OCI-LY7 (cell line): ENCODE results near the gene GGA2. TPM values are rescaled to one million over a fixed set of nuclear protein-coding genes. Genes with fewer than 3 reads are reported as not detected.

ENCODE experiments used
- BruUV-seq: library from RNA; stranded (reverse); fragments of 400-500 nt; replicated peaks from 2 replicates; lab custom pipeline; 2021; lab: Mats Ljungman, UMichigan
- CTCF ChIA-PET: fragments of 300-600 bp; sonication (Branson Sonifier 250); formaldehyde crosslinking; loops from one replicate; lab custom pipeline; 2022; ENCODE audit warnings: antibody characterized with exemption; ENCODE audit not compliant: unreplicated experiment; lab: Charles Lee
- POLR2A ChIA-PET: fragments of 300-600 bp; sonication (Branson Sonifier 250); formaldehyde crosslinking; loops from one replicate; lab custom pipeline; 2022; ENCODE audit warnings: antibody characterized with exemption; lab: Charles Lee
- DNase-seq: peaks from one replicate; pipeline ENCODE4 v3.0.0-alpha.2; 2015; ENCODE audit warnings: low spot score
- H2AFZ ChIP-seq: fragments of 200-600 bp; sonication (generic), shearing (Covaris generic); 2 replicates; pipeline ENCODE4 v1.6.1; 2014; ENCODE audit warnings: mild to moderate bottlenecking, antibody characterized with exemption, low read length, moderate library complexity
- H3K27ac ChIP-seq: fragments of 200-600 bp; sonication (generic); 2 replicates; pipeline ENCODE4 v1.5.1; 2014; ENCODE audit warnings: mixed run types, low read depth, mild to moderate bottlenecking, moderate library complexity, low read length, inconsistent platforms; ENCODE audit not compliant: poor library complexity, severe bottlenecking
- H3K36me3 ChIP-seq: fragments of 200-600 bp; sonication (generic); 2 replicates; pipeline ENCODE4 v1.6.1; 2014; ENCODE audit warnings: mild to moderate bottlenecking, antibody characterized with exemption, low read length, moderate library complexity, mixed read lengths; ENCODE audit not compliant: insufficient read depth
- H3K4me1 ChIP-seq: fragments of 200-600 bp; sonication (generic); 2 replicates; pipeline ENCODE4 v1.5.1; 2014; ENCODE audit warnings: mild to moderate bottlenecking, low read length; ENCODE audit not compliant: insufficient read depth, poor library complexity, severe bottlenecking
- H3K4me2 ChIP-seq: fragments of 200-600 bp; sonication (generic); 2 replicates; pipeline ENCODE4 v1.6.1; 2014; ENCODE audit warnings: mild to moderate bottlenecking, low read length
- H3K4me3 ChIP-seq: fragments of 200-600 bp; sonication (generic); 2 replicates; pipeline ENCODE4 v1.5.1; 2014; ENCODE audit warnings: mild to moderate bottlenecking, low read depth, low read length; ENCODE audit not compliant: poor library complexity, severe bottlenecking
- H3K79me2 ChIP-seq: fragments of 200-600 bp; sonication (generic); 2 replicates; pipeline ENCODE4 v1.6.1; 2016; ENCODE audit warnings: low read depth, mild to moderate bottlenecking, low read length, moderate library complexity, mixed read lengths; ENCODE audit not compliant: insufficient read depth
- H3K9me2 ChIP-seq: fragments of 200-600 bp; sonication (generic); 2 replicates; pipeline ENCODE4 v1.6.1; 2016; ENCODE audit warnings: mild to moderate bottlenecking, low read length, mixed read lengths; ENCODE audit not compliant: insufficient read depth
- H3K9me3 ChIP-seq: fragments of 200-600 bp; sonication (generic); 2 replicates; pipeline ENCODE4 v1.6.1; 2014; ENCODE audit warnings: mild to moderate bottlenecking, mixed run types, low read length, mixed read lengths
- H4K20me1 ChIP-seq: fragments of 200-600 bp; sonication (generic); 2 replicates; pipeline ENCODE4 v1.6.1; 2014; ENCODE audit warnings: mild to moderate bottlenecking, antibody characterized with exemption, low read length, moderate library complexity, mixed read lengths; ENCODE audit not compliant: insufficient read depth
- EZH2phosphoT487 ChIP-seq: fragments of 200-600 bp; sonication (generic); IDR thresholded peaks from 2 replicates; pipeline ENCODE4 v1.6.1; 2018; ENCODE audit warnings: low read depth, borderline replicate concordance, mild to moderate bottlenecking, mixed run types, antibody characterized with exemption, low read length, moderate library complexity, mixed read lengths
- intact Hi-C: fragments of 100-400 bp; cut with micrococcal nuclease; formaldehyde crosslinking; loops from one replicate; pipeline ENCODE4 v1.10.0; 2022; ENCODE audit not compliant: unreplicated experiment
- total RNA-seq, 2 experiments: library from RNA; depleted of rRNA in 1 of 2; stranded (reverse); fragments of >200 nt in 1 of 2; shearing (Covaris generic) in 1 of 2; gene quantifications; 2 replicates each; pipeline ENCODE4 v1.2.3, GENCODE V29; 2014 to 2022
- TF ChIP-seq, protein P1 (sequence below): fragments of 200-600 bp; sonication (generic); conservative IDR thresholded peaks from 2 replicates; pipeline ENCODE4 v1.5.1; 2014; ENCODE audit warnings: mild to moderate bottlenecking, antibody characterized with exemption, low read length, moderate library complexity, mixed read lengths

Gene GGA2
- total RNA-seq, 2 experiments from 2014 or later, result 213 to 580 TPM

DNA sequence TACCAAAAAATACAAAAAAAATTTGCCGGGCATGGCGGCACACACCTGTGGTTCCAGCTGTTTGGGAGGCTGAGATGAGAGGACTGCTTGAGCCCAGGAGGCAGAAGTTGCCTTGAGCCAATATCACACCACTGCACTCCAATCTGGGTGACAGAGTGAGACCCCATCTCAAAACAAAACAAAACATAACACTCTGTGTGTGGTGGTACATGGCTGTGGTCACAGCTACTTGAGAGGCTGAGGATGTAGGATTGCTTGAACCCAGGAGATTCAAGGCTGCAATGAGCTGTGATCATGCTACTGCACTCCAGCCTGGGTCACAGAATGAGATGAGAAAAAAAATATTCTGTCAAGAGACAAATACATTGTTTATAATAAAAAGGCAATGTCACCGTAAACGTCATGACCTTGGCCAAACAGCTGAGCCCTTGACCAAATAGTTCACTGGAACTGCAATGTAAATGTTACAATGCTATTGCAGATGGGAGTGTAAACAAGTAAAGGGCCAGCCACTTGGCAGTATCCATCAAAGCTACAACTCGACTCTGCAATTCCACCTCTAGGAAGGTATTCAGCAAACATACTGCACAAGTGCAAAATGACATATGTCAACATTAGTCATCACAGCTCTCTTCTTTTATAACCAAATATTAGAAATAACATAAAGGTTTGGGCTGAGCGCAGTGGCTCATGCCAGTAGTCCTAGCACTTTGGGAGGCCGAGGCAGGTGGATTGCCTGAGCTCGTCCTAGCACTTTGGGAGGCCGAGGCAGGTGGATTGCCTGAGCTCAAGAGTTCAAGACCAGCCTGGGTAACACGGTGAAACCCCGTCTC, 29.9 kb upstream of the GGA2 start:
- no peak overlapping the region for H3K4me3 ChIP-seq
- no peaks in the 10 kb centered on the region for H3K9me2 ChIP-seq
- H2AFZ ChIP-seq, result no peak overlapping the region
- POLR2A ChIA-PET, result interaction anchor here (0.6 kb wide), 3 partner anchors 15 to 100 kb away, joined by 3 to 6 read pairs (median 3); no protein-coding TSS in a partner anchor
- peaks cover 96% of the 10 kb centered on the region for H3K36me3 ChIP-seq
- no peak for DNase-seq
- TF ChIP-seq, protein P1, sequence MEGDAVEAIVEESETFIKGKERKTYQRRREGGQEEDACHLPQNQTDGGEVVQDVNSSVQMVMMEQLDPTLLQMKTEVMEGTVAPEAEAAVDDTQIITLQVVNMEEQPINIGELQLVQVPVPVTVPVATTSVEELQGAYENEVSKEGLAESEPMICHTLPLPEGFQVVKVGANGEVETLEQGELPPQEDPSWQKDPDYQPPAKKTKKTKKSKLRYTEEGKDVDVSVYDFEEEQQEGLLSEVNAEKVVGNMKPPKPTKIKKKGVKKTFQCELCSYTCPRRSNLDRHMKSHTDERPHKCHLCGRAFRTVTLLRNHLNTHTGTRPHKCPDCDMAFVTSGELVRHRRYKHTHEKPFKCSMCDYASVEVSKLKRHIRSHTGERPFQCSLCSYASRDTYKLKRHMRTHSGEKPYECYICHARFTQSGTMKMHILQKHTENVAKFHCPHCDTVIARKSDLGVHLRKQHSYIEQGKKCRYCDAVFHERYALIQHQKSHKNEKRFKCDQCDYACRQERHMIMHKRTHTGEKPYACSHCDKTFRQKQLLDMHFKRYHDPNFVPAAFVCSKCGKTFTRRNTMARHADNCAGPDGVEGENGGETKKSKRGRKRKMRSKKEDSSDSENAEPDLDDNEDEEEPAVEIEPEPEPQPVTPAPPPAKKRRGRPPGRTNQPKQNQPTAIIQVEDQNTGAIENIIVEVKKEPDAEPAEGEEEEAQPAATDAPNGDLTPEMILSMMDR, result no peak
- TF ChIP-seq EZH2phosphoT487, result no peak
- no peaks in the 10 kb centered on the region for H4K20me1 ChIP-seq
- no peak overlapping the region for H3K27ac ChIP-seq
- intact Hi-C loops, result no loop called here
- CTCF ChIA-PET, result no interaction called here
- no TSS peak for BruUV-seq
- H3K4me2 ChIP-seq, result no peak overlapping the region
- H3K9me3 ChIP-seq, result no peaks in the 10 kb centered on the region
- H3K4me1 ChIP-seq, result no peaks in the 10 kb centered on the region
- no peaks in the 10 kb centered on the region for H3K79me2 ChIP-seq

DNA sequence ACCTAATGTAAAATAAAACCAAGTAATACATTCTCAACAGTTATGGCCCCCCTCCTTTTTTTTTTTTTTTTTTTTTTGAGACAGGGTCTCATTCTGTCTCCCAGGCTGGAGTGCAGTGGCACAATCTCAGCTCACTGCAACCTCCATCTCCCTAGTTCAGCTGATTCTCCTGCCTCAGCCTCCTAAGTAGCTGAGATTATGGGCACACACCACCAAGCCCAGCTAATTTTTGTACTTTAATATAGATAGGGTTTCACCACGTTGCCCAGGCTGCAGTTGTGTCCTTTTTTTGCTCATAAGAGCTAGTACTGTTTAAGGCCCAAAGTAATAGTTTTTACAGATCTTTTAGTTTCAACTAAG, 28.6 kb upstream of the GGA2 start:
- no peak for DNase-seq
- Histone ChIP-seq H3K9me3 (no peaks in the 10 kb centered on the region), H3K4me2 (no peak overlapping the region), H3K36me3 (peaks cover 97% of the 10 kb centered on the region), H4K20me1 (no peaks in the 10 kb centered on the region), H2AFZ (no peak overlapping the region), H3K4me1 (no peaks in the 10 kb centered on the region), H3K79me2 (no peaks in the 10 kb centered on the region), H3K4me3 (no peak overlapping the region), H3K27ac (no peak overlapping the region), H3K9me2 (no peaks in the 10 kb centered on the region)
- ChIA-PET POLR2A (interaction anchor here (0.6 to 1.1 kb wide), 6 partner anchors 9 to 1387 kb away, joined by 3 to 4 read pairs (median 4); no protein-coding TSS in a partner anchor), CTCF (no interaction called here)
- intact Hi-C loops, result no loop called here
- no TSS peak for BruUV-seq
- TF ChIP-seq, protein P1, result no peak
- no peak for TF ChIP-seq EZH2phosphoT487

DNA sequence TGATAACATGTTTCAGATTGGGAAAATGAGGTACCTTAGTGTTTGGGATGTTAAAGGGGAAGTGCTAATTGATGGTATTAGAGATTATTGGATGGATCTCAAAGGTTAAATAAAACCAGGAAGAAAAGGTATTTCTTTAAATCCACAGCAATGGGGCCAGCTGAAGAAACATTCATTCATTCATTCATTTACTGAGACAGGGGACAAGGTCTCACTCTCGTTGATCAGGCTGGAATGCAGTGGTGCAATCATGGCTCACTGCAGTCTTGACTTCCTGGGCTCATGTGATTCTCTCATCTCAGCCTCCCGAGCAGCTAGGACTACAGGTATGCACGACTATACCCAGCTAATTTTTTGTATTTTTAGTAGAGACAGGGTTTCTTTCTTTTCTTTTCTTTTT, 27.1 kb upstream of the GGA2 start:
- no peak overlapping the region for H3K4me3 ChIP-seq
- intact Hi-C loops, result no loop called here
- H3K27ac ChIP-seq, result no peak overlapping the region
- TF ChIP-seq, protein P1, result no peak
- no peak for TF ChIP-seq EZH2phosphoT487
- H3K9me3 ChIP-seq, result no peaks in the 10 kb centered on the region
- no peaks in the 10 kb centered on the region for H3K9me2 ChIP-seq
- no peak overlapping the region for H2AFZ ChIP-seq
- H3K79me2 ChIP-seq, result no peaks in the 10 kb centered on the region
- no peaks in the 10 kb centered on the region for H3K4me1 ChIP-seq
- H4K20me1 ChIP-seq, result no peaks in the 10 kb centered on the region
- H3K4me2 ChIP-seq, result no peak overlapping the region
- ChIA-PET CTCF (interaction anchor here (0.6 kb wide), 1 partner anchor 18 kb away, joined by 3 read pairs; no protein-coding TSS in a partner anchor), POLR2A (interaction anchor here (0.6 kb wide), 1 partner anchor 16 kb away, joined by 3 read pairs; no protein-coding TSS in a partner anchor)
- peaks cover 96% of the 10 kb centered on the region for H3K36me3 ChIP-seq
- BruUV-seq, result no TSS peak
- no peak for DNase-seq
